ENCODE measurements around the gene RASAL3.
A peak's percentile ranks its signal among the peaks of the same experiment; 100 is the strongest.

Gene RASAL3

GRCh38 chr19:15430526-15431120 lies 33.7 kb downstream of the RASAL3 start:
- Histone ChIP-seq H3K9me2 (replicated peaks; ENCODE audit: low read depth, low read length) (no peaks in the 10 kb centered on the region), H2AFZ (ENCODE audit: low read length) (no peak overlapping the region), H3K79me2 (ENCODE audit: insufficient read depth, low read length) (peaks cover 47% of the 10 kb centered on the region), H4K20me1 (ENCODE audit: insufficient read depth, low read length, poor library complexity, severe bottlenecking) (peaks cover 29% of the 10 kb centered on the region), H3K27me3 (ENCODE audit: insufficient read depth, low read length, poor library complexity, severe bottlenecking) (no peaks in the 10 kb centered on the region), H3K9me3 (ENCODE audit: insufficient read depth, low read depth, low read length) (no peaks in the 10 kb centered on the region), H3K4me1 (ENCODE audit: insufficient read depth, low read length, poor library complexity, severe bottlenecking) (peaks cover 24% of the 10 kb centered on the region), H3K36me3 (ENCODE audit: insufficient read depth, low read length) (peaks cover 27% of the 10 kb centered on the region; the same call in 1 of the 2 replicates), H3K4me2 (ENCODE audit: low read depth, low read length, poor library complexity, severe bottlenecking) (peak overlapping the region; percentile 97), H3F3A (ENCODE audit: low read depth) (0 out of 2 replicates have a peak, but pooled peaks cover 3% of the 10 kb centered on the region), H3K4me3 (ENCODE audit: low read length, poor library complexity, severe bottlenecking) (peak overlapping the region; percentile 81), H3K9ac (ENCODE audit: low read depth, low read length, poor library complexity, severe bottlenecking) (peak overlapping the region; percentile 80)
- TF ChIP-seq EZH2phosphoT487 (IDR thresholded peaks at IDR 0.05; ENCODE audit: borderline replicate concordance) = no peak
- no peak for TF ChIP-seq CTCF (conservative IDR thresholded peaks at IDR 0.05; ENCODE audit: low read length)

- no peaks in the 10 kb centered on the region for H3K27me3 ChIP-seq (ENCODE audit: insufficient read depth, low read length, poor library complexity, severe bottlenecking)
- H3K4me3 ChIP-seq (ENCODE audit: low read length, poor library complexity, severe bottlenecking) = peak overlapping the region; percentile 81
- peak overlapping the region; percentile 80 for H3K9ac ChIP-seq (ENCODE audit: low read depth, low read length, poor library complexity, severe bottlenecking)
- no peaks in the 10 kb centered on the region for H3K9me2 ChIP-seq (replicated peaks; ENCODE audit: low read depth, low read length)
- H3K4me1 ChIP-seq (ENCODE audit: insufficient read depth, low read length, poor library complexity, severe bottlenecking) = peaks cover 24% of the 10 kb centered on the region
- peaks cover 47% of the 10 kb centered on the region for H3K79me2 ChIP-seq (ENCODE audit: insufficient read depth, low read length)
- H3K36me3 ChIP-seq (ENCODE audit: insufficient read depth, low read length) = peaks cover 33% of the 10 kb centered on the region; the same call in 1 of the 2 replicates
- H3K4me2 ChIP-seq (ENCODE audit: low read depth, low read length, poor library complexity, severe bottlenecking) = peak overlapping the region; percentile 97
- no peak overlapping the region for H2AFZ ChIP-seq (ENCODE audit: low read length)
- no peaks in the 10 kb centered on the region for H3K9me3 ChIP-seq (ENCODE audit: insufficient read depth, low read depth, low read length)
- no peak for TF ChIP-seq CTCF (conservative IDR thresholded peaks at IDR 0.05; ENCODE audit: low read length)
- TF ChIP-seq EZH2phosphoT487 (IDR thresholded peaks at IDR 0.05; ENCODE audit: borderline replicate concordance) = no peak
- H3F3A ChIP-seq (ENCODE audit: low read depth) = 0 out of 2 replicates have a peak, but pooled peaks cover 3% of the 10 kb centered on the region
- H4K20me1 ChIP-seq (ENCODE audit: insufficient read depth, low read length, poor library complexity, severe bottlenecking) = peaks cover 29% of the 10 kb centered on the region
Measured at GRCh38 chr19:15429825-15430467, 34.4 kb downstream of the RASAL3 start.

- Histone ChIP-seq H3K9me3 (ENCODE audit: insufficient read depth, low read depth, low read length) (no peaks in the 10 kb centered on the region), H3K9ac (ENCODE audit: low read depth, low read length, poor library complexity, severe bottlenecking) (no peak overlapping the region), H3K79me2 (ENCODE audit: insufficient read depth, low read length) (peaks cover 47% of the 10 kb centered on the region), H3K36me3 (ENCODE audit: insufficient read depth, low read length) (peaks cover 40% of the 10 kb centered on the region; the same call in 1 of the 2 replicates), H3K27me3 (ENCODE audit: insufficient read depth, low read length, poor library complexity, severe bottlenecking) (no peaks in the 10 kb centered on the region), H3K4me3 (ENCODE audit: low read length, poor library complexity, severe bottlenecking) (no peak overlapping the region), H3F3A (ENCODE audit: low read depth) (0 out of 2 replicates have a peak, but pooled peaks cover 3% of the 10 kb centered on the region), H3K4me2 (ENCODE audit: low read depth, low read length, poor library complexity, severe bottlenecking) (no peak overlapping the region), H3K4me1 (ENCODE audit: insufficient read depth, low read length, poor library complexity, severe bottlenecking) (peaks cover 24% of the 10 kb centered on the region), H3K9me2 (replicated peaks; ENCODE audit: low read depth, low read length) (no peaks in the 10 kb centered on the region), H4K20me1 (ENCODE audit: insufficient read depth, low read length, poor library complexity, severe bottlenecking) (peaks cover 29% of the 10 kb centered on the region), H2AFZ (ENCODE audit: low read length) (no peak overlapping the region)
- TF ChIP-seq CTCF (conservative IDR thresholded peaks at IDR 0.05; ENCODE audit: low read length) (no peak), EZH2phosphoT487 (IDR thresholded peaks at IDR 0.05; ENCODE audit: borderline replicate concordance) (no peak)
Measured at GRCh38 chr19:15428956-15429824, 35.2 kb downstream of the RASAL3 start.
